ENCODE data around the gene PARP8.

DNA sequence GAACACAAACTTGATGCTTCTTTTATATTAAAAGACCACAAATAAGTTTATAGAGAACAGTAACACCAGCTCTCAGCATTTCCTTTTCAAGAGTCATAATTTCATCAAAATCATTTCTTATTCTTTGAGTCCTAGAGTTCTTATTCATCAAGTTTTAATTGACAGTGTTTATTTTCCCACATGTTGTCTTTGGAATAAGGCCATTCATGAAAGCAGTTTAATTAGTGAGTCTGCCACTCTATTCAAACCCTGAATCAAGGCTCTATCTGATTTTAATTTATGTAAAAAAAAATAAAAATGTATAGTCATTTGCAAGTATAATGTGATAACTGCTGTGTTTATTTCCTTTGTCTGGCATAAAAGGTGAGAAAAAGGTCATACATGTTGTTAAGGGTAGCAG is 176.7 kb downstream of the PARP8 start:
- TF ChIP-seq POLR2A (IDR thresholded peaks at IDR 0.05; ENCODE audit: low read depth, low read length) (no peak), RCOR1 (IDR thresholded peaks at IDR 0.05; ENCODE audit: insufficient replicate concordance, low read length) (no peak), RFX5 (IDR thresholded peaks at IDR 0.05; ENCODE audit: low read depth, low read length) (no peak), MAFK (IDR thresholded peaks at IDR 0.05; ENCODE audit: low read depth, low read length) (no peak), SMC3 (IDR thresholded peaks at IDR 0.05; ENCODE audit: low read depth, low read length) (no peak), CEBPB (IDR thresholded peaks at IDR 0.05; ENCODE audit: low read depth, low read length) (no peak)
- TF ChIP-seq, protein P1, sequence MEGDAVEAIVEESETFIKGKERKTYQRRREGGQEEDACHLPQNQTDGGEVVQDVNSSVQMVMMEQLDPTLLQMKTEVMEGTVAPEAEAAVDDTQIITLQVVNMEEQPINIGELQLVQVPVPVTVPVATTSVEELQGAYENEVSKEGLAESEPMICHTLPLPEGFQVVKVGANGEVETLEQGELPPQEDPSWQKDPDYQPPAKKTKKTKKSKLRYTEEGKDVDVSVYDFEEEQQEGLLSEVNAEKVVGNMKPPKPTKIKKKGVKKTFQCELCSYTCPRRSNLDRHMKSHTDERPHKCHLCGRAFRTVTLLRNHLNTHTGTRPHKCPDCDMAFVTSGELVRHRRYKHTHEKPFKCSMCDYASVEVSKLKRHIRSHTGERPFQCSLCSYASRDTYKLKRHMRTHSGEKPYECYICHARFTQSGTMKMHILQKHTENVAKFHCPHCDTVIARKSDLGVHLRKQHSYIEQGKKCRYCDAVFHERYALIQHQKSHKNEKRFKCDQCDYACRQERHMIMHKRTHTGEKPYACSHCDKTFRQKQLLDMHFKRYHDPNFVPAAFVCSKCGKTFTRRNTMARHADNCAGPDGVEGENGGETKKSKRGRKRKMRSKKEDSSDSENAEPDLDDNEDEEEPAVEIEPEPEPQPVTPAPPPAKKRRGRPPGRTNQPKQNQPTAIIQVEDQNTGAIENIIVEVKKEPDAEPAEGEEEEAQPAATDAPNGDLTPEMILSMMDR (conservative IDR thresholded peaks at IDR 0.05; ENCODE audit: low read depth, low read length): no peak
- TF ChIP-seq, protein P2, sequence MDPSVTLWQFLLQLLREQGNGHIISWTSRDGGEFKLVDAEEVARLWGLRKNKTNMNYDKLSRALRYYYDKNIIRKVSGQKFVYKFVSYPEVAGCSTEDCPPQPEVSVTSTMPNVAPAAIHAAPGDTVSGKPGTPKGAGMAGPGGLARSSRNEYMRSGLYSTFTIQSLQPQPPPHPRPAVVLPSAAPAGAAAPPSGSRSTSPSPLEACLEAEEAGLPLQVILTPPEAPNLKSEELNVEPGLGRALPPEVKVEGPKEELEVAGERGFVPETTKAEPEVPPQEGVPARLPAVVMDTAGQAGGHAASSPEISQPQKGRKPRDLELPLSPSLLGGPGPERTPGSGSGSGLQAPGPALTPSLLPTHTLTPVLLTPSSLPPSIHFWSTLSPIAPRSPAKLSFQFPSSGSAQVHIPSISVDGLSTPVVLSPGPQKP (IDR thresholded peaks at IDR 0.05; ENCODE audit: borderline replicate concordance, low read depth, low read length): no peak

Measured in IMR-90 (cell line).